Endodermal cell (in vitro differentiated cells): ENCODE results near the gene COL15A1. TPM values are rescaled to one million over a fixed set of nuclear protein-coding genes. Genes with fewer than 3 reads are reported as not detected.

Experiments
- DNase-seq: peaks from one replicate; pipeline ENCODE4 v3.0.0-alpha.2; 2017
- H3K27ac ChIP-seq: 2 replicates; pipeline ENCODE4 v1.5.1; 2013; ENCODE audit warnings: mild to moderate bottlenecking, low read depth, low read length, moderate library complexity
- H3K27me3 ChIP-seq: 2 replicates; pipeline ENCODE4 v1.6.1; 2013; ENCODE audit warnings: mild to moderate bottlenecking, low read length, moderate library complexity; ENCODE audit not compliant: insufficient read depth, control insufficient read depth, poor library complexity, severe bottlenecking
- H3K36me3 ChIP-seq: 2 replicates; pipeline ENCODE4 v1.7.0; 2013; ENCODE audit warnings: mild to moderate bottlenecking, low read length, moderate library complexity; ENCODE audit not compliant: control insufficient read depth, insufficient read depth
- H3K4me1 ChIP-seq: one replicate; pipeline ENCODE4 v1.7.0; 2013; ENCODE audit warnings: low read length; ENCODE audit not compliant: control insufficient read depth, insufficient read depth
- H3K4me3 ChIP-seq: 2 replicates; pipeline ENCODE4 v1.5.1; 2013; ENCODE audit warnings: mild to moderate bottlenecking, low read length, moderate library complexity
- H3K9ac ChIP-seq: 2 replicates; pipeline ENCODE4 v1.6.1; 2013; ENCODE audit warnings: mild to moderate bottlenecking, low read length, moderate library complexity; ENCODE audit not compliant: poor library complexity, severe bottlenecking; ENCODE audit errors: extremely low read depth
- H3K9me3 ChIP-seq: 2 replicates; pipeline ENCODE4 v1.6.1; 2013; ENCODE audit warnings: mild to moderate bottlenecking, low read length, moderate library complexity; ENCODE audit not compliant: control insufficient read depth
- H3K27ac Mint-ChIP-seq: 2 replicates; pipeline ENCODE4 v1.8.0; 2020; ENCODE audit warnings: mixed read lengths
- H3K27me3 Mint-ChIP-seq: 2 replicates; pipeline ENCODE4 v1.8.0; 2021; ENCODE audit warnings: mild to moderate bottlenecking, mixed read lengths; ENCODE audit not compliant: insufficient read depth
- H3K36me3 Mint-ChIP-seq: 2 replicates; pipeline ENCODE4 v1.8.0; 2020; ENCODE audit warnings: low read depth, mixed read lengths
- H3K4me1 Mint-ChIP-seq: 2 replicates; pipeline ENCODE4 v1.8.0; 2020; ENCODE audit warnings: mixed read lengths
- H3K4me3 Mint-ChIP-seq: 2 replicates; pipeline ENCODE4 v1.8.0; 2020; ENCODE audit warnings: mild to moderate bottlenecking, moderate library complexity, mixed read lengths
- H3K9me3 Mint-ChIP-seq: 2 replicates; pipeline ENCODE4 v1.8.0; 2020; ENCODE audit warnings: mild to moderate bottlenecking, mixed read lengths
- CTCF ChIP-seq: fragments of 200-600 bp; sonication (generic); conservative IDR thresholded peaks from 2 replicates; pipeline ENCODE4 v1.5.0; 2021; ENCODE audit warnings: antibody characterized with exemption, mild to moderate bottlenecking
- WGBS, 2 experiments: methylation state at CpG; one replicate each; pipeline versions ENCODE4 v1.1.5 to v1.1.7; 2013; ENCODE audit warnings: missing lambda C conversion rate in 2 of 2, mixed read lengths in 1 of 2; ENCODE audit not compliant: insufficient coverage in 1 of 2, insufficient read length in 1 of 2; 5-methylcytosine and 5-hydroxymethylcytosine counted together
- total RNA-seq, 2 donors: library from RNA; stranded (reverse); fragmentation: NEBNext Ultra II Directional in 1 of 2; extraction: Animal tissue kit (Norgen Biotek cat#: 25700) in 1 of 2; gene quantifications; 2 replicates in 1 of 2; 3 replicates in 1 of 2; pipeline ENCODE4 v1.2.1, GENCODE V29; 2021

COL15A1 gene
- total RNA-seq, 2 donors from 2014 or later, result 0.27 TPM; not detected in 1

- no peak for DNase-seq
- no peak for TF ChIP-seq CTCF
- Histone ChIP-seq H3K4me3 (no peak overlapping the region), H3K27ac (no peak overlapping the region), H3K36me3 (no peaks in the 10 kb centered on the region), H3K4me1 (no peaks in the 10 kb centered on the region), H3K9ac (no peak overlapping the region), H3K9me3 (no peaks in the 10 kb centered on the region), H3K27me3 (no peaks in the 10 kb centered on the region)
- H3K27ac Mint-ChIP-seq, result no peak overlapping the region
- 92 to 100% methylated on average over 4 of the region's 4 CpGs for WGBS, 2 experiments
- H3K36me3 Mint-ChIP-seq, result no peaks in the 10 kb centered on the region
- H3K4me1 Mint-ChIP-seq, result peaks cover 6% of the 10 kb centered on the region
- peaks cover 2% of the 10 kb centered on the region for H3K9me3 Mint-ChIP-seq
- H3K4me3 Mint-ChIP-seq, result no peak overlapping the region
- peaks cover 2% of the 10 kb centered on the region for H3K27me3 Mint-ChIP-seq
Measured at GRCh38 chr9:99049641-99050040, 105.9 kb downstream of the COL15A1 start.

- 91 to 96% methylated on average over 6 to 10 of the region's 10 CpGs for WGBS, 2 experiments
- no peak overlapping the region for H3K4me3 Mint-ChIP-seq
- H3K27ac ChIP-seq, result no peak overlapping the region
Measured at GRCh38 chr9:99050292-99050911, 106.7 kb downstream of the COL15A1 start.

GRCh38 chr9:99050924-99051323 is 107.2 kb downstream of the COL15A1 start:
- WGBS, 2 experiments, result 89 to 90% methylated on average over 4 of the region's 4 CpGs
- H3K4me1 Mint-ChIP-seq, result peaks cover 6% of the 10 kb centered on the region

More at GRCh38 chr9:99050292-99050911, 106.7 kb downstream of the COL15A1 start:
- Mint-ChIP-seq H3K9me3 (no peaks in the 10 kb centered on the region), H3K36me3 (no peaks in the 10 kb centered on the region), H3K4me1 (peaks cover 6% of the 10 kb centered on the region), H3K27me3 (no peaks in the 10 kb centered on the region), H3K27ac (no peak overlapping the region)
- no peak overlapping the region for H3K9ac ChIP-seq
- no peaks in the 10 kb centered on the region for H3K27me3 ChIP-seq
- H3K4me1 ChIP-seq, result no peaks in the 10 kb centered on the region
- H3K9me3 ChIP-seq, result no peaks in the 10 kb centered on the region
- no peak for TF ChIP-seq CTCF
- no peak for DNase-seq
- H3K4me3 ChIP-seq, result no peak overlapping the region
- H3K36me3 ChIP-seq, result no peaks in the 10 kb centered on the region

More at GRCh38 chr9:99050924-99051323, 107.2 kb downstream of the COL15A1 start:
- TF ChIP-seq CTCF, result no peak
- no peak overlapping the region for H3K4me3 Mint-ChIP-seq
- H3K9me3 Mint-ChIP-seq, result no peaks in the 10 kb centered on the region
- Histone ChIP-seq H3K36me3 (no peaks in the 10 kb centered on the region), H3K27me3 (no peaks in the 10 kb centered on the region), H3K4me3 (no peak overlapping the region), H3K27ac (no peak overlapping the region), H3K4me1 (no peaks in the 10 kb centered on the region), H3K9me3 (no peaks in the 10 kb centered on the region), H3K9ac (no peak overlapping the region)
- DNase-seq, result no peak
- H3K36me3 Mint-ChIP-seq, result no peaks in the 10 kb centered on the region
- no peak overlapping the region for H3K27ac Mint-ChIP-seq
- H3K27me3 Mint-ChIP-seq, result no peaks in the 10 kb centered on the region
